HTERT RPE-1 (cell line): ENCODE measurements around the gene SNRPB2.

Experiments
- in situ Hi-C: fragments of 300-500 bp; cut with MboI; formaldehyde crosslinking; loops from 4 replicates; pipeline ENCODE4 v1.14.3; 2020; ENCODE audit warnings: low sequenced_read_pairs

Gene SNRPB2

DNA sequence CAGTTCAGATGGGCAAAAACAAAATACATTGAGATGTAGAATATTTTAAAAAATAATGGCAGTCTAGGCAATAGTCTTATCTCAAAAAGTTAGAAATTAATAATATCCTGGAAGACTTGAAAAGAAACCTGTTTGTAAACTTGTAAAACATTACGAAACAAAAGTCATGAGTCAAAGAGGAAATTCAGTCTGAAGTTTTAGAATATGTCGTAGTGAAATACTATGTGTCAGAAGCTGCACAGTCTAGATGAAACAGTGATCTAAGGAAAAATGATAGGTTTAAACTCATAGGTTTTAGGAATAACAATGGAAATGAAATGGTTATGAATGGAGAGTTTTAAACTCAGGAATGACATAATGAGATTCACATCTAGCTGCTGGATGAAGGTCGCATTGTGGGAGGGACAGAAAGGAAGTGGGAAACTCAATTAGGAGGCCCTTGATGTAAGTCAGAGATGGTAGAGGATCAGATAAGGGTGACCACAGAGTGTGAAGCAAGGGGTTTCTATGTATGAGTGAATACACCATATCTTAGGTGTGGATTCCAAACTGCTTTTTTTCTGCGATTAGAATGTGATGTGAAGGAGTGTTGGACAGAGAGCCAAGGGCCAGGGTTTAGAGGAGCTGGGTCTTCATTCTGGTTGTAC lies 2.8 kb downstream of the SNRPB2 start:
- in situ Hi-C loops = no loop called here

DNA sequence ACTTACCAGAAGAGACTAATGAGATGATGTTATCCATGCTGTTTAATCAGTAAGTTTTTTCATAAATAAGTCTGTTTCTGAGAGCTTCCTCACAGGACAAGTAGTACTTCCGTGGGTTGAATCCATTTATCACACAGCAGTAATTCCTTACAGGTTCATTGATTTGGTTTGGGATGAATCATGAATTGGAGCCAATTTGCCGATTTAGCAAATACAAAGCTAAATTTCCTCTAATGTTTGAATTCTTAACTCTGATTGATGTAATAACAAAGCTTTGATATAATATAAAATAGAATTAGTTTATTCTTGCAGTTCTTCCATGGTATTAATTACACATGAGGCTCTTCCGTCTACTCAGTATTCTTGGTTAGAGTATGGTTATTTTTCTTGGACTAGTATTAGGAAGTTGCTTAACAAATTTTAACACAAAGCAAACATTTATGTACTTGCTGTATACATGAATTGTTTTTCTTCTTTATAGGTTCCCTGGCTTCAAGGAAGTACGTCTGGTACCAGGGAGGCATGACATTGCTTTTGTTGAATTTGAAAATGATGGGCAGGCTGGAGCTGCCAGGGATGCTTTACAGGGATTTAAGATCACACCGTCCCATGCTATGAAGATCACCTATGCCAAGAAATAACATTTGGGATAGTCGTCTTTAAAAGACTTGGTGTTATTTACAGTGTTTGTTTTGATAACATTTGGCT lies 10.7 kb downstream of the SNRPB2 start:
- in situ Hi-C loops = no loop called here

DNA sequence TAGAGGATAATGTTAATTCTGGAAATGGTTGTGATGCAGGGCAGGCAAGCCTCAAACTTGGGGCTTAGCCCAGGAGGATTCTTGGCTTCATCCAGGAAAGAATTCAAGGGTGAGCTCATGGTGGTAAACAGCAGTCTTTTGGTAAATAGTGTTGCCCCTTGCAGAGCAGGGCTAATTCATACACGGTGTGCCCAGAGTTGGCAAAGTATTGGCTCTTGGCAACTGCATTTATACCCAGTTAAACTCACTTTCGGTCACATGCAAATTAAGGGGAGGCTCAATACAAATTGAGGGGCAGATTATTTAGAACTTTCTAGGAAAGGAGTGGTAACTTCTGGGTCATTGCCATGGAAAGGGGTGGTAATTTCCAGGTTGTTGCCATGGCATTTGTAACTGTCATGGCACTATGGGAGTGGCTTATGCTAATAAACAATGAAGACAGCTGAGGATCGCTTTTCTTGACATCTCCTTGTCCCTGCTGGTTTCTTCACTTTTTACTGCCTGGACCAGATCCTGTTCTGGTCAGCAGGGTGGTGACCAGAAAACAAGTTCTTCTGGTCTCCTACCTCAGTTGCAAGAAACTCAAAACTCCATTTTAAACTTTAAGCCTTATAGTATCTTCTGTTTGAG lies 14.5 kb downstream of the SNRPB2 start:
- in situ Hi-C loops = no loop called here

DNA sequence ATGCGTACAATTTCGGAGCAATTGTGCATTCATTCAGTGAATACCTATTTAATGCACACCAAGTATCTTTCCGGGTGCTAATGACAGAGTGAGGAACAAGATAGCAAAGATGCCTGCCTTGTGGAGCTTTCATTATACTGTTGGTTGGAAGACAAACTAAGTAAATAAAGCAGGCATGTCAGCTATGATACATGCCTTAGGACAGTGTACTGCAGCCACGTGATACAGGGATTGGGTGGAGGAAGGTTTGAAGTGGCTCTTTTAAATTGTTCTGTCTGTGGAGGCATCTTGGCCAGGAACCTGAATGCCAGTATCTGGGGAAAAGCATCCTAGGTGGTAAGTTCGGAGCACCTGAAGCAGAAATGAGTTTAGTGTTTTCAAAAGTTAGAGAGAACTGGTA lies 15.4 kb downstream of the SNRPB2 start:
- in situ Hi-C loops = no loop called here

DNA sequence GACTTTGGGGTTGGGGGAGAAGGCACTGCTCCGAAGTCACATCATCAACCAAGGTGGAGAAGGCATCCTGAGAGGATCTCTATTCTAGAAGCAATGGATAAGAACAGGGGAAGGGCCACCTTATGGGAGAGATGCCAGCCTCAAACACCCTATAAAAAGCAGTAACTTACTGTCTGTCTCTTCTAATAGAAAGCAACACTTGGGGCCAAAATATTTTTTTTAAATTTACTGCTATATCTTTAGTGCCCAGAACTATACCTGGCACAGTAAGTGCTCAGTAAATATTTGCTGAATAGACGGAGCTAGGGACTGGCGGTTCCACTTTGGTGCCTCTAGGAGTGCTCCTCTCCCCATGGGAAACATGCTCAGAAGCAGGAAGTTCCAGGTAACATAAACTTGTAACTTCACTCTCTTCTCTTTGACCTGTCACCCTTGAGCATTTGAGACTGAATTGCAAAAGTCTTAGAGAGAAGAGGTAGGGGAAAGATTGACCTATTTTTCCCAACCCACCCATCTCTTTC lies 17.5 kb downstream of the SNRPB2 start:
- in situ Hi-C loops = no loop called here

DNA sequence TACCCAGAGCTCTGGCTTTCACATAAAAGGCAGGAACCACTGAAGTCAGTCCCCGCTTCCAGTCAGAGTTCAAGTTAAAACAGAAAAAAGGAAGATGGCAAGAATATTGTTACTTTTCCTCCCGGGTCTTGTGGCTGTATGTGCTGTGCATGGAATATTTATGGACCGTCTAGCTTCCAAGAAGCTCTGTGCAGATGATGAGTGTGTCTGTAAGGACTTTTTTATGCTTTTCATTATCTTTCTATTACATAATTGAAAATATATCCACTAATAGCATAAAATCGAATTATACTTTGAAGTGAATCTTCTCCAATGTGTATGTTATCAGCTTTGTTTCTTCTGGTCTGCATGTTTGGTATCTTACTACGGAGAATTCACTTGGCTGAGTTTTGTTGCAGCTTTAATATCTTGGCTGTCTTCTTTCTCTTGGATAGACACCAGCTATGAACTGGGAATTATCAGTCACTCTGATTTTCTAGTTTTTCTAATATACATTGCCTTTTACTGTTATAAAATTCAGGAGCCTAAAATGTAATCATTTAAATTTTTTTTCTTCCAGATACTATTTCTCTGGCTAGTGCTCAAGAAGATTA lies 18.6 kb downstream of the SNRPB2 start, which contains the start of gene OTOR:
Gene OTOR, plus strand, starts transcription at position 51 of the 593 bp plus-strand sequence. Its CDS starts 44 bp downstream, at position 95.
- in situ Hi-C loops = no loop called here

DNA sequence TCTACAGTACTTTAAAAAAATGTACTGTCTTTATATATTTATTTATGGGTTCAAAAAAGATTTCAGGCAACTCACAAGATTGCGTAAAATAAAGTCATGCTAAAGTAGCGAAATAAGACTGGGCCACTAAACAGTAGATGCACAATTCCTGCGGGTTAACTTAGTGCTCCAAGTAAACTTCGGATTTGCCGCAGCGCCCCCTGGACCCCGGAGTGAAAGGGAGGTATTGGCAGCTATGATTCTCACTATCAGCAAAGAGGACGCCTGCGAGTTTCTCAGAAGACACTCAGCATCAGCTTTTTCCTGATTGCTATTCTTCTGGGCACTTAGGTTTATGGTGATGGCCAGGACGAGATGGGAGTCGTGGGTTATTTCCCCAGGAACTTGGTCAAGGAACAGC lies 19.7 kb downstream of the SNRPB2 start:
- in situ Hi-C loops = no loop called here

DNA sequence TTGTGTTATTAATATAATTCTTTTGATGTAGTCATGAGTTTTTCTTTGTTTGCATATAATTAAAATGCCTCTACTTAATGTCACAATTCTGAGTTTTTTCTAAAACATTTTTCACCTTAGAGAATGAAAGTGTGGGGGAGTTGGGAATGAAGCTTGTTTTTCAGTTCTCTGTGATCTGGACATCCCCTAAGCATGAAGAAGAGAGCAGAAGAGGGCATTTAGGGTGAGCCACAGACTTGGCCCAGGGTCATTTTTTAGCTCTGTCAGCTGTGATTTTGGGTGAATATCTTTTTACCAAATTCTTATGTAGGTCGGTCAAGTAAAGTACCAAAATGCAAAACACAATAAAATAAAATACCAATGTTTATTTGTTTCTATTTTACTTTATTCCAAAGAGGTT lies 22.3 kb downstream of the SNRPB2 start:
- in situ Hi-C loops = no loop called here

DNA sequence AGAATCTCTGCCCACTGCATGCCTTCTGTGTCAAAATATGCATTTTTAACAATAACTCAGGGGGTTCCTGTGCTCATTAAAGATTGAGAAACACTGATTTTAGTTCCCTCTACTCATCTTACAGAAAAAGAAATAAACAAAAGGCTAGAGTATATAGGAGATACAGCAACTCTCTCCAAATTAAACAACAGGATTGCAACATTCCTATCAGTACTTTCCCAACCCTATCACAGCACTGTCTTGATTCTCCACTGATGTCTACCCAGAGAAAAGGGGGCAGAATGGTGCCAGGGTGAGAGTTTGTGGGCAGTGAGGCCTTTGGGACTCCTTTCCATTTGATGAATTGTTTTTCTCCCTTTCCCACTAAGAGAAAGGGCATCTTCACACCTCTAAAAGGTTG lies 23.1 kb downstream of the SNRPB2 start:
- in situ Hi-C loops = no loop called here

DNA sequence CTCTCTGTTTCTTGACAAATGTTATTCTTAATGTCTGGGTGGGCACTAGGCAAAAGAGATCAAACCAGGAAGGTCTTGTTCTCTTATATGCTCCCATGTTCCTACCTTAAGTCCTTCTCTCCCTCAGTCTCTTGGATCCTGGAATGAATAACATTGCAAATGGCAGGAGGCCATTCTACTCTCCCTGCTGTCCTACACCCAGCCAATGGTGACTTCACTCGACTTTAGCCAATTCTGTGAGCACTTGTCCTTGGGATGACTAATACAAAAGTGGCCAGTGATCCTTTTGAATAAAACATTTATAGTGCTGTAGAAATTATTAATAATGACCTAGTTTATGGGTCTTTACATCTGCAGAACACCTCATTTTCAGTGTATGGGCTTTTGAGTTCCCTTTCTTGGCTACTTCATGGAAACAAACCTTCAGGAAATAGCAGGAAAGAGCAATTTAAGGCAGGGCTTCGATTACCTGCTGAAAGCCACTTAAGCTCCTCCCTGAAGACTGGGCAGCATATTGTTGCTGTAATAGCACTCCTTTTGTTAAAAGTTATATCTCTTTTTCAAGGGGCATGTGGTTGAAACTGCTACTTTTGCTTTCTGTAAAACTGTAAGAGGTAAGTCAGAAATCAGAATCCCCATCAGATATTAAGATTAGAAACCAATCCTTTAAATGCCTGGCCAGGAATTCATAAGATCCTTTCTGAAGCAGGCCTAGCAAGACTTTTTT lies 28.8 kb downstream of the SNRPB2 start:
- in situ Hi-C loops = no loop called here

DNA sequence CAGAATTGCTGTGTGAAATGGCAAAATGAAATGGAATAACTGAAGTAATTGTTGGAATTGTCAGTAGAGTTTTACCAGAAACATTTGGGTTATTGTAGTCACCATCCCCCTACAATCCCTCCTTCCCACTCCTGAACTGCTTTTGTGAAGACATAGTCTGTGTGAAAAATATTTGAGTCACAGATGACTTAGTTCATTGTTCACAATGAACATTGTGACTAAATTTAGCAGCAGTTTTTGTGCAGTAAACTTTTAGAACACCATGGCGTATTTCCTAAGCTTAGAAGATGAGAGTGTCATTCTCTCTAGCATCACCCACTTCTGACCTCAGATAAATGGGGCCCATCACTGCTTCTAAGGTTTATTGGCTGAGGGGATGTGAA lies 29.3 kb downstream of the SNRPB2 start:
- in situ Hi-C loops = no loop called here

DNA sequence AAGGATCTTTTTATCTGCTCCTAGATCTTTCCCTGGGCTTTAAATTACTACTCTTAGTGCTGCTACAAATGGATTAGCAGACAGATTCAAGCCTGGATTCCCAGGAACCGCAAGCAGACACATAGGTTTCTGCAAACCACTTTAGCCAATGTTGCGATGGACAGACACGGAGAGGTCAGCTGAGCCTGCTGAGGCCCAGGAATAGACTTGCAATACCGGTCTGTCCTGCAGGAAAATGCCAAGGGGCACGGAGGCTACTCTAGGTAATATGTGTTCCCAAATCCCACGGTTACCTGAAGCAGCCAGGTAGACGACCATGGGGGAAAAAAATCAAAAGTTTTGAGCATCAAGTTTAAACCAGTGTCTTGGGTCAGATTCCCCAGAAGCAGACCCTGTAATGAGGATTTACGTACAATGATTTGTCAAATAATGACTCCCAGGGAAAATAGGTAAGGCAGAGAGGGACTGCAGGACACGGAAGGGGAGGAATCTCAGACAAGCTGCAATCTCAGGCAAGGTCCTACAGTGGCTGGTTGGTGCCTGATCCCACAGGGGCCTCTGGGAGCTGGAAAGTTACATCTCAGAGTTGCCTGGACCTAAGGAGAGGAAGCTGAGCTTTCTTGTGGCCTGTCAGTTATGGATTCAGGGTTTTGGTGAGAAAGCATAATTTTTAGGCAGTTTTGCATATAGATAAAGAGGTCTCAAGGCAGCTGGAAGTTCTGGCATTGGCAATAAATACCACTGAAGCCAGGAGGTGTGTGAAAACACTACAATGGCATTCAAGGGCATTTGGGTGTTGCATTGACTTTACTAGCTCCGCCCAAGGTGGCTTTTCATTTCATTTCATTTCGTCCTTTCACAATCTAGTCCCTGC lies 30.8 kb downstream of the SNRPB2 start:
- in situ Hi-C loops = no loop called here

DNA sequence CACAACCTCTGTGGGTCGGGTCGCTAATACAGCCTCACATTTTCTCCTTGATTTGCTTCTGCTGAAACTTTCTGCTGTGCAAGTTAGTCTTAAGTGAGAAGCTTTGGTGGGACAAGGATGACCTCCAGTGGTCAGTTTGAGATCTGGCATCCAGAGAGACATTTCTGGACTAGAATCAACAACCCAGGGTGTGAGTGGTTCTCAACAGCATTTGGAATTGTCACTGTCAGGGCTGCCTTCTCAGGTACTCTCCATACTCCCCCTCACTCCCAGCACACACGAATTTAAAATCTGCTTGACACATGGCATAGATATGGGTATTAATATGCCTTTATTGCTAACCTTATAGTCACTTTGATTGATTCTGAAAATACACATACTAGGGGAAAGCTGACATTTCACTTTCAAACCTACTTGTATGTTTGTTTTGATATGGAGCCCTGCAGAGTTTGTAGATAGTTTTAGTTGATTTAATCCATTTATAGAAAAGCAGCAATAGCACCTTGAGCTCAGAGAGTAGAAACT lies 31.5 kb downstream of the SNRPB2 start:
- in situ Hi-C loops = no loop called here

DNA sequence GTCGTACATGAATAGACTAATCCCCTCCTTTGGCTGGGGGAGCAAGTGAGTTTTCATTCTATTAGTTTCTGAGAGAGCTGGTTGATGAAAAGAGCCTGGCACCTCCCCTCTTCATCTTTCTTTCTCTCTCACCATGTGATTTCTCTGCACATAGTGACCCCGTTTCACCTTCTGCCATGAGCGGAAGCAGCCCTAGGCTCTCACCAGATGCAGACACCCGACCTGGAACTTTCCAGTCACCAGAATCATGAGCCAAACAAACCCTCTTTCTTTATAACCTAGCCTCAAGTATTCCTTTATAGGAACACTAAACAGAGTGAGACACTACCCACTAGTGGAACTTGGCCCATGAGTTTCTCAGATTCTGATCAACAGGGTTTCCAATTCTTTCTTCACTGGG lies 34.7 kb downstream of the SNRPB2 start:
- in situ Hi-C loops = no loop called here

DNA sequence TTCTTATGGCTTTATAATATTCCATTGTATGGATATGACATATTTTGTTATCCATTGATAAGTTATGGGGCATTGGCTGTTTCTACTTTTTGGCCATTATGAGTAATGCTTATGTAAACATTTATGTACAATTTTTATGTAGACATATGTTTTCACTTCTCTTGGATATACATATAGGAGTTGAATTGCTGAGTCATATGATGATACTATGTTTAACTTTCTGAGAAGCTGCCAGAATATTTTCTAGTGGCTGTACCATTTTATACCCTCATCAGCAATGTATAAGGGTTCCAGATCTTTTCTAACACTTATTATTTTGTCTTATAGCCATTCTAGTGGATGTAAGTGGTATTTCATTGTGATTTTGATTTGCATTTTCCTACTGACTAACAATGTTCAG lies 41.4 kb downstream of the SNRPB2 start:
- in situ Hi-C loops = no loop called here

DNA sequence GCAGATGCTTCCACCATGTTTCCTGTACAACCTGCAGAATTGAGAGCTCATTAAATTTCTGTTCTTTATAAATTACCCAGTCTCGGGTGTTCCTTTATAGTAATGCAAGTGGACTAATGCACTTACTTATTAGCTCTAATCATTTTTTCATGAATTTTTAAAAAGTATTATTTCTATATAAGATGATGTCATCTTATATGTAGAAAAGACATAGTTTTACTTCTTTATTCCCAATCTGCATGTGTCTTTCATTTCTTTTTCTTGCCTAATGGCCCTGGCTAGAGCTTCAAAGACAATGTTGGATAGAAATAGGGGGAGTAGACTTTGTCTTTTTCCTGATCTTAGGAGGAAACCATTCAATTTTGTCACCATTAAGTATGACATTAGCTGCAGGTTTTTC lies 46.1 kb downstream of the SNRPB2 start:
- in situ Hi-C loops = no loop called here

DNA sequence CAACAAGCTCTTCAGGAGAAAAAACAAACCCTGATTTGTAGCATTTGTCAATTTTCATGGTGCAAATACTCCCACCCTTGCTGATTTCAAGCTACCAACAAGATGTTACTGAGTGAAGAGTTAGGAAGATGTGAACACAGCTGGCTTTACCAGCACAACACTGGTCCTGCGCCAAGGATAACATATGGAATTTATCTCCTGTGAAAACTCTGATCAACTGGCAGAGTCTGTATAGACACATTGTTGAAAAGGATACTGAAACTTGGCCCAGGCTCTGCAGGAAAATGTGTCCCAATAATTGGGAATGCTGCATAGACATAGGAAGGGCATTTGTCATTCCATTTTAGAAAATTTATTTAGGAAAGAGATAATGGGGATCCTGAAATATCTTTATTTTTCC lies 47.3 kb downstream of the SNRPB2 start:
- in situ Hi-C loops = no loop called here

DNA sequence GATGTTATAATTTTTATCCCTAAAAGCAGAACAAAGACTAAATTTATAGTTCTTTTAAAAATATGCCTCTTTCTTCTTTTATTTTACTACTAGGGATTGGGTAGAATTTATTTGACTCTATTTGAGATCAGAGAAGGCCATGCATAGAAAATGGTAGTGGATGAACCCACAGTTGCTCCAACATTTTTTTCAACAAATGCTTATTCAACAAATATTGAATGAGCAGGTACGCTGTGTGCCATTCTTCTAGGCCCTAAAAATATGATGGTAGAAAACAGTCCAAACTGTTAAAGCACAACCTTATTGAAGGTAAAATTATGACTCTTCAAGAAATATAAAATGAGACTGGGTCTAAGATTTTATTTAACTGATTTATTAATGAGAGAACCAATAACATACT lies 48.3 kb downstream of the SNRPB2 start:
- in situ Hi-C loops = no loop called here

DNA sequence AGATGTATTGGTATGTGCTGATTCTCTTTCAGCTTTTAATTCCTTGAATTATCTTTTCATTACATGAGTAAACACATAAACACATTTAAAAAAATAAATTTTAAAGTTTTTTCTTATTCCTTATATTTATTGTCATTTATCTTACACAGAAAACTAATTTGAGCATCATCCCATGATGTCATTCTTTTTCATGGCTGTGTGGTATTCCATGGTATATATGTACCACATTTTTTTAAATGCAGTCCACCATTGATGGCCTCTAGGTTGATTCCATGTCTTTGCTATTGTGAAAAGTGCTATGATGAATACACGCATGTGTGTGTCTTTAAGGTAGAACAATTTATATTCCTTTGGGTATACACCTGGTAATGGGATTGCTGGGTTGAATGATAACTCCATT lies 51.7 kb downstream of the SNRPB2 start:
- in situ Hi-C loops = no loop called here

DNA sequence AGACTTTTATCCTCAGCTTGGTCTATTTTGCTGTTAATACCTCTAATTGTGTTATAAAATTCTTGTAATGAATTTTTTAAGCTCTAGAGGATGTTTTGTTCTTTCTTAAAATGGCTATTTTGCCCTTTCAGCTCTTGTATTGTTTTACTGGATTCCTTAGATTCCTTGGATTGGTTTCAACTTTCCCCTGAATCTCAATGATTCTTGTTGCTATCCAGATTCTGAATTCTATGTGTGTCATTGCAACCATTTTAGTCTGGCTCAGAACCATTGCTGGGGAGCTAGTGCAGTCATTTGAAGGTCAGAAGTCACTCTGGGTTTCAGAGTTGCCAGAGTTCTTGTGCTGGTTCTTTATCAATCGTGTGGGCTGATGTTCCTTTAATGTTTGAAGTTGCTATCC lies 55.4 kb downstream of the SNRPB2 start:
- in situ Hi-C loops = no loop called here
